HG02642 (cell line): ENCODE measurements around the gene LSM10.

Experiments
- ATAC-seq: cut with Tn5 transposase; IDR thresholded peaks from one replicate; pipeline ENCODE4 v1.9.1; 2021; ENCODE audit warnings: mild to moderate bottlenecking; ENCODE audit not compliant: unreplicated experiment, poor library complexity

Gene LSM10

GRCh38 chr1:36385410-36386264 is 12.1 kb downstream of the LSM10 start, which contains the start of gene STK40:
Gene STK40, minus strand, starts transcription at chr1:36385924. Its CDS starts 24,592 bp downstream, at chr1:36361332.
- peak; percentile 87 for ATAC-seq

- ATAC-seq, result no peak
Measured at GRCh38 chr1:36384542-36385409, 12.9 kb downstream of the LSM10 start.

GRCh38 chr1:36383240-36383639 is 14.5 kb downstream of the LSM10 start:
- no peak for ATAC-seq

- no peak for ATAC-seq
Measured at GRCh38 chr1:36382669-36383068, 15.0 kb downstream of the LSM10 start.

- no peak for ATAC-seq
Measured at GRCh38 chr1:36382231-36382630, 15.5 kb downstream of the LSM10 start.

GRCh38 chr1:36381405-36381804 is 16.3 kb downstream of the LSM10 start:
- ATAC-seq, result no peak

GRCh38 chr1:36380782-36381181 is 16.9 kb downstream of the LSM10 start:
- ATAC-seq, result no peak

GRCh38 chr1:36380143-36380619 is 17.5 kb downstream of the LSM10 start:
- ATAC-seq, result no peak

- no peak for ATAC-seq
Measured at GRCh38 chr1:36377791-36378492, 19.8 kb downstream of the LSM10 start.

GRCh38 chr1:36372617-36373016 is 25.1 kb downstream of the LSM10 start:
- ATAC-seq, result no peak

GRCh38 chr1:36369061-36369861 is 28.4 kb downstream of the LSM10 start:
- no peak for ATAC-seq

GRCh38 chr1:36367798-36368197 is 29.9 kb downstream of the LSM10 start:
- no peak for ATAC-seq

- no peak for ATAC-seq
Measured at GRCh38 chr1:36367066-36367465, 30.6 kb downstream of the LSM10 start.

- ATAC-seq, result no peak
Measured at GRCh38 chr1:36366091-36366661, 31.5 kb downstream of the LSM10 start.

GRCh38 chr1:36365381-36365780 is 32.3 kb downstream of the LSM10 start:
- ATAC-seq, result no peak

GRCh38 chr1:36359911-36360550 is 37.7 kb downstream of the LSM10 start:
- ATAC-seq, result no peak

- ATAC-seq, result no peak
Measured at GRCh38 chr1:36359383-36359782, 38.3 kb downstream of the LSM10 start.

GRCh38 chr1:36358514-36359084 is 39.1 kb downstream of the LSM10 start:
- no peak for ATAC-seq
